Keratinocyte (primary cell): Measurements from ENCODE around the gene DTX3.

Source experiments
- CTCF ChIP-seq, 3 experiments: IDR thresholded peaks in 1 of 3; conservative IDR thresholded peaks in 1 of 3; optimal IDR thresholded peaks in 1 of 3; 2 replicates in 2 of 3; 3 replicates in 1 of 3; pipeline versions ENCODE3 to v1.5.1; 2011; ENCODE audit warnings: low read length in 3 of 3, mild to moderate bottlenecking in 3 of 3, moderate library complexity in 2 of 3, control low read depth in 1 of 3, inconsistent platforms in 1 of 3; ENCODE audit not compliant: insufficient read depth in 2 of 3; ENCODE audit errors: extremely low read depth in 1 of 3
- EZH2 ChIP-seq: IDR thresholded peaks from one replicate; pipeline ENCODE4 v1.6.1; 2012; ENCODE audit warnings: inconsistent platforms, mild to moderate bottlenecking, low read length, moderate library complexity

- TF ChIP-seq CTCF (optimal IDR thresholded peaks at IDR 0.05 in 1 of 3, IDR thresholded peaks at IDR 0.05 in 1 of 3, conservative IDR thresholded peaks at IDR 0.05 in 1 of 3; ENCODE audit: extremely low read depth in 1 of 3, insufficient read depth in 2 of 3, low read length in 3 of 3): no peak
- TF ChIP-seq EZH2: no peak
Measured at GRCh38 chr12:57564178-57564740, 40.4 kb upstream of the DTX3 start.
